Gastrocnemius medialis (tissue), 4 donors: ENCODE data around the gene RALGAPB. TPM values are rescaled to one million over a fixed set of nuclear protein-coding genes. Genes with fewer than 3 reads are reported as not detected.

Experiments used
- ATAC-seq, 2 donors: fragments of 150-250 bp; one replicate each; pipeline ENCODE4 v1.9.1; 2016
- DNase-seq, 2 donors: peaks; one replicate each; pipeline ENCODE4 v3.0.0-alpha.2; 2019
- H3K27ac ChIP-seq, 4 donors: fragments of 200-600 bp; sonication (generic); 1 replicate in 1 of 4; 2 replicates in 3 of 4; pipeline ENCODE4 v1.5.1; 2016 to 2018; ENCODE audit warnings: mild to moderate bottlenecking in 2 of 4, moderate library complexity in 1 of 4
- H3K27me3 ChIP-seq, 3 donors: fragments of 200-600 bp; sonication (generic) in 2 of 3; 1 replicate in 1 of 3; 2 replicates in 2 of 3; pipeline versions ENCODE4 v1.5.1 to v1.6.0; 2016 to 2019; ENCODE audit warnings: mild to moderate bottlenecking in 1 of 3, moderate library complexity in 1 of 3
- H3K36me3 ChIP-seq, 2 donors: fragments of 200-600 bp; sonication (generic) in 1 of 2; one replicate each; pipeline ENCODE4 v1.5.1; 2017 to 2018
- H3K4me1 ChIP-seq, 2 donors: fragments of 200-600 bp; sonication (generic) in 1 of 2; one replicate each; pipeline ENCODE4 v1.5.1; 2016 to 2017; ENCODE audit warnings: mild to moderate bottlenecking in 2 of 2
- H3K4me3 ChIP-seq, 4 donors: fragments of 200-600 bp; sonication (generic) in 3 of 4; 1 replicate in 1 of 4; 2 replicates in 3 of 4; pipeline ENCODE4 v1.5.1; 2016 to 2019; ENCODE audit warnings: mild to moderate bottlenecking in 2 of 4
- H3K9me3 ChIP-seq, 3 donors: fragments of 200-600 bp; sonication (generic) in 2 of 3; 1 replicate in 1 of 3; 2 replicates in 2 of 3; pipeline ENCODE4 v1.5.1; 2016 to 2019
- POLR2A ChIP-seq, 2 donors: fragments of 450-650 bp; IDR thresholded peaks; one replicate each; pipeline ENCODE4 v1.6.1; 2017; ENCODE audit warnings: antibody characterized with exemption in 2 of 2, mild to moderate bottlenecking in 2 of 2, moderate library complexity in 2 of 2
- in situ Hi-C, 4 donors: fragments of 200-750 bp; cut with MboI; loops; one replicate each; pipeline versions ENCODE4 v1.15.0 to v1.8.0; 2017; ENCODE audit warnings: low sequenced_read_pairs in 4 of 4
- intact Hi-C: fragments of 100-400 bp; cut with DNase I; formaldehyde crosslinking; loops from one replicate; pipeline ENCODE4 v1.15.1; 2023; ENCODE audit warnings: low total_unique reads
- total RNA-seq, 4 donors: library from RNA; depleted of rRNA; stranded (reverse); fragments of >200 nt; gene quantifications; one replicate each; pipeline versions ENCODE4 v1.1.0 to v1.2.3, GENCODE V29; 2016
- TF ChIP-seq, protein P1 (sequence below), 5 experiments: fragments of 450-650 bp in 3 of 5; fragments of 200-600 bp in 2 of 5; sonication (generic) in 2 of 5; IDR thresholded peaks in 4 of 5; conservative IDR thresholded peaks in 1 of 5; 1 replicate in 4 of 5; 2 replicates in 1 of 5; pipeline ENCODE4 v1.5.1; 2016 to 2019; ENCODE audit warnings: antibody characterized with exemption in 5 of 5, mild to moderate bottlenecking in 3 of 5, moderate library complexity in 3 of 5

The RALGAPB gene
- total RNA-seq, 4 donors from 2014 or later: 23.2 to 28.8 (median 26.0) TPM

DNA sequence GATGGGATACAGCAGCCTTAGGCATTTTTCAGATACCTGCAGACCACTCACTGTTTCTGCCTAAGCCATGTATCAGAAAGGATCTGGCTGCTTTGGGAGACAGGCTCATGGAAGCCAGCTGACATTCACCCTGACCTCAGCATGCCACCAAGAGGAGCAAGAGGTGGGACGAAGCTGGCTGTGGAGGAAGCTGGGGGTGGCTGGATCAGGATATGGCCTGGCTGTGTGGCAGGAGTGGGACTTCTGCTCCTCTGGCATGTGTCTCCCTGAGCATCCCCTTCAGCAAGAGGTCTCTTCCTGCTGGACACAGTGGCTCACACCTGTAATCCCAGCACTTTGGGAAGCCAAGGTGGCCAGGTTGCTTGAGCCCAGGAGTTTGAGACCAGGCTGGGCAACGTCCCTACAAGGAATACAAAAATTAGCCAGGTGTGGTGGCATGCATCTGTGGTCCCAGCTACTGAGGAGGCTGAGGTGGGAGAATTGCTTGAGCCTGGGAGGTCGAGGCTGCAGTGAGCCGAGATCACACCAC, 109.3 kb downstream of the RALGAPB start:
- in situ Hi-C loops (no loop called here), intact Hi-C loops (no loop called here)
- no peaks in the 10 kb centered on the region for H3K27me3 ChIP-seq
- H3K36me3 ChIP-seq: peaks cover 0 to 6% of the 10 kb centered on the region in 2 donors
- ATAC-seq (no peak), DNase-seq (no peak)
- no peaks in the 10 kb centered on the region for H3K9me3 ChIP-seq
- TF ChIP-seq, protein P1, sequence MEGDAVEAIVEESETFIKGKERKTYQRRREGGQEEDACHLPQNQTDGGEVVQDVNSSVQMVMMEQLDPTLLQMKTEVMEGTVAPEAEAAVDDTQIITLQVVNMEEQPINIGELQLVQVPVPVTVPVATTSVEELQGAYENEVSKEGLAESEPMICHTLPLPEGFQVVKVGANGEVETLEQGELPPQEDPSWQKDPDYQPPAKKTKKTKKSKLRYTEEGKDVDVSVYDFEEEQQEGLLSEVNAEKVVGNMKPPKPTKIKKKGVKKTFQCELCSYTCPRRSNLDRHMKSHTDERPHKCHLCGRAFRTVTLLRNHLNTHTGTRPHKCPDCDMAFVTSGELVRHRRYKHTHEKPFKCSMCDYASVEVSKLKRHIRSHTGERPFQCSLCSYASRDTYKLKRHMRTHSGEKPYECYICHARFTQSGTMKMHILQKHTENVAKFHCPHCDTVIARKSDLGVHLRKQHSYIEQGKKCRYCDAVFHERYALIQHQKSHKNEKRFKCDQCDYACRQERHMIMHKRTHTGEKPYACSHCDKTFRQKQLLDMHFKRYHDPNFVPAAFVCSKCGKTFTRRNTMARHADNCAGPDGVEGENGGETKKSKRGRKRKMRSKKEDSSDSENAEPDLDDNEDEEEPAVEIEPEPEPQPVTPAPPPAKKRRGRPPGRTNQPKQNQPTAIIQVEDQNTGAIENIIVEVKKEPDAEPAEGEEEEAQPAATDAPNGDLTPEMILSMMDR (IDR thresholded peaks at IDR 0.05 in 4 of 5, conservative IDR thresholded peaks at IDR 0.05 in 1 of 5): no peak
- TF ChIP-seq POLR2A (IDR thresholded peaks at IDR 0.05): no peak
- no peak overlapping the region for H3K4me3 ChIP-seq
- H3K4me1 ChIP-seq: peaks cover 2 to 7% of the 10 kb centered on the region in 2 donors
- no peak overlapping the region for H3K27ac ChIP-seq

DNA sequence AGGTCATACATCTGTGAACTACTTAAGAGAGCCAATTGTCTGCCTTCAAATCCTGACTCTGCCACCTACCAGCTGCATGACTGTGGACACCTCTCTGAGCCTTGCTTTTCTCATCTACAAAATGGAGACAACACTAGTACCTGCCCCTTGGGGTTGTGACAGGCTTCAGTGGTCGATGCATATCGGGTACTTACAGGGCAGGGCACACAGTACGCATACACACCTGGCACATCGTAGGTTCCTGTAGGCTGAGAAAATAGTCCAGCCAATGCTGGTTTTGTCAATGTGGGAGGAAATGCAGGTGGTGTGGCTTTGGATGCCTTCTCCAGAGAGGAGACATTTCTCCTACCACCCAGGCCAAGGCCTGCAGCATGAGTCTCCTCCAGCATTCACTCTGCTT, 110.7 kb downstream of the RALGAPB start:
- DNase-seq (no peak), ATAC-seq (no peak)
- Histone ChIP-seq H3K9me3 (no peaks in the 10 kb centered on the region), H3K4me3 (no peak overlapping the region), H3K4me1 (peaks cover 2 to 7% of the 10 kb centered on the region in 2 donors), H3K36me3 (no peaks in the 10 kb centered on the region), H3K27ac (no peak overlapping the region), H3K27me3 (no peaks in the 10 kb centered on the region)
- in situ Hi-C loops: no loop called here
- intact Hi-C loops: no loop called here
- TF ChIP-seq POLR2A (IDR thresholded peaks at IDR 0.05): no peak
- TF ChIP-seq, protein P1 (IDR thresholded peaks at IDR 0.05 in 4 of 5, conservative IDR thresholded peaks at IDR 0.05 in 1 of 5): no peak

DNA sequence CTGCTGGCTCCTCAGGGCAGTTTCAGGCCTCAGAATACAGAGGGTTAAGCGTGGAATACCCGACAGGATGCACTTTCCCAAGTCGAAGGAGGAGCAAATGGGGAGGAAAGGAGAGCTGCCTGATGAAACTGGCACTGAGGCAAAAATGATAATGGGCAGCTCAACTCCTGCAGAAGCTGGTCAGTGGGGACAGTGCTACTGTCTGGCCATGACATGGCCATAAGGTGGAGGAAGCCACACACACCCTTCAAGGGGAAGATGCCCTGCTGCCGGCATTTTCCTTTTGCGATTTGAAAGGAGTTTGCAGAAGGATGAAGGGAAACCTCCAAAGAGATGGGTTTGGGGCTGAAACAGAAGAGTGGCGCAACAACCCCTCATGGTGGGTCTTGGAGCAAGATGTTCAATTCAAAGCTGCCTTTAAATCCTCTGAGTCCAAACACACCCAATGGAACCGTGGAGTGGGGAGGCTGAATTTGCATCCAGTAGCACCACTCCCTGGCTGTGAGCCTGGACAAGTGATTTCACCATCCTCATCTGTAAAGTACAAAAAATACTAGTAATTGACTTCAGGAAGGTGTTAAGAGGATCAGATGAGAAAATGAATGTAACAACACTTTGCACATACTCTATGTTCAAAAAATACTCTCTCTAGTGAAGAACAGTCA, 111.6 kb downstream of the RALGAPB start:
- DNase-seq (no peak), ATAC-seq (no peak)
- in situ Hi-C loops: no loop called here
- Histone ChIP-seq H3K27ac (no peak overlapping the region), H3K9me3 (no peaks in the 10 kb centered on the region), H3K36me3 (no peaks in the 10 kb centered on the region), H3K27me3 (no peaks in the 10 kb centered on the region), H3K4me3 (no peak overlapping the region), H3K4me1 (peaks cover 2 to 7% of the 10 kb centered on the region in 2 donors)
- no peak for TF ChIP-seq POLR2A (IDR thresholded peaks at IDR 0.05)
- TF ChIP-seq, protein P1 (IDR thresholded peaks at IDR 0.05 in 4 of 5, conservative IDR thresholded peaks at IDR 0.05 in 1 of 5): no peak
- intact Hi-C loops: no loop called here

DNA sequence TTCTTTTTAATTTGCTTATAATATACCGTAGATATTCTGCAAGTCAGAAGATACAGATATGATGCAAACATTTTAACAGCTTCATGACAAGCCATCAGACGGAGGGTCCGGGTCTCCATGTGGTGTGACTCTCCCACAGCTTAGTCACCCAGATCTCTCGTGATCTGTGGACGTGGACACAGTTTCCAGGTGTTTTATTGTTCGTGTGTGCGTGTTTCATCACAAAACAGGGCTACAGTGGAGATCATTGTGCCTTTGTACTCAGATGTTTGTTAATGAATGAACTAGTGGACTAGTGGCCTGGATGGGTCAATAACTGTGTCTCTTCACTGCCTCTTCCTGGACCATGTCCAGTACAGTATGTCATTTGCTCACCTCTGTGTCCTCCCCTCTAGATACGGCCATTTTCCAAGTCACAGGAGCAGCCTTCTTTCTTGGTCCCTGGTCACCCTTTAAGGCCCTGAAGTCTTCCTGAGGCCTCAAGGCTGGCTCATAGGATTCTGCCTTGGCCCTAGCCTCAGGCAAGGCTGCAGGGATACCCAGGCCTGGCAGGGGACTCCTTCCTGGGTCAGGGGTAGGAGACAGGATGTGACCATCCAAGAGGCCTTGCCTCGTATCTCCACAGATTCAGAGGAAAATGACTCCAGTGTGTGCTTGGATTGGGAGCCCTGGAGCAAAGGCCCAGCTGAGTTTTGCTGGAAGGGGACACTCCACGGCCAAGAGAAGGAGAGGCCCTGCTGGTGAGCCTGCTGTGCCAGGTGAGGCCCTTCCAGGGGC, 112.9 kb downstream of the RALGAPB start:
- Histone ChIP-seq H3K4me3 (no peak overlapping the region), H3K36me3 (no peaks in the 10 kb centered on the region), H3K27ac (no peak overlapping the region), H3K4me1 (peaks cover 0 to 7% of the 10 kb centered on the region in 2 donors), H3K27me3 (no peaks in the 10 kb centered on the region), H3K9me3 (no peaks in the 10 kb centered on the region)
- TF ChIP-seq, protein P1 (IDR thresholded peaks at IDR 0.05 in 4 of 5, conservative IDR thresholded peaks at IDR 0.05 in 1 of 5): no peak
- in situ Hi-C loops: no loop called here
- no peak for DNase-seq
- no peak for ATAC-seq
- intact Hi-C loops: no loop called here
